Kidney glomerular epithelial cell (primary cell): Measurements from ENCODE around the gene RPTOR.
A peak's percentile ranks its signal among the peaks of the same experiment; 100 is the strongest.

ENCODE experiments used
- DNase-seq: peaks from one replicate; lab custom pipeline; 2025; lab: John Stamatoyannopoulos, UW

Gene RPTOR

DNA sequence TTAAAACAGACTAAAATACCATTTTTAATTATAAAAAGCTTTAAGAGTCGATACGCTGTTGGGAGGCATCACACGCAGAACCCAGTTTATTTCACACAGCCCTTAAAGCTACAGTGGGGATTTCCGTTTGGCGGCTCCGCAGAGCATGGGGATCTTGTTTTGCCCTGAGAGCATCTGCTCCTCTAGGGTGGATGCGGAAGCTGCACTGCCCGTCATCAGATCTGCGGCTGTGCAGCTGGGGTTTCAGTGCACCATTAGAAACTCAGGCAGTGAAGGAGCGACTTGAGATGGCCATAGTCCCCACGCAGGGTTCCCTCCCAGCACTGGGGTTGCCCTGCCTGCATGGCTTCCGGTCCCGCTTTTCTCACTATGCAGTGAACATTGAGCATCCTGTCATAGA is 384.8 kb downstream of the RPTOR start:
- DNase-seq: no peak

GRCh38 chr17:80930335-80931279 is 386.0 kb downstream of the RPTOR start:
- no peak for DNase-seq

GRCh38 chr17:80931421-80932265 is 387.0 kb downstream of the RPTOR start:
- peak; percentile 47 for DNase-seq

DNA sequence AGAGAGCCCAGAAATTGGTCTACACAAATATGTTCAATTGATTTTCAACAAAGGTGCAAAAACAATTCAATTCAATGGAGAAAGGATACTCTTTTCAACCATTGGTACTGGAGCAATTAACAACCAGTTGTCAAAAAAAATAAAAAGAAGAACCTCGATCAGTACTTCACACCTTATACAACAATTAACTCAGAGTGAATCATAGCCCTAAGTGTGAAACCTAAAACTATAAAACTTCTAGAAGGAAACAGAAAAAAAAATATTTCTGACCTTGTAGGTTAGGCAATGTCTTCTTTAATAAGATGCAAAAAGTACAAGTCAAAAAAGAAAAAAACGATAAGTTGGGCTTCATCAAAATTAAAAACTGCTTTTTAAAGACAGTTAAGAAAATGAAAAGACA is 390.9 kb downstream of the RPTOR start:
- DNase-seq: no peak

- DNase-seq: no peak
These were observed 391.6 kb downstream of the RPTOR start for GRCh38 chr17:80936218-80936617.

GRCh38 chr17:80936723-80937122 is 392.1 kb downstream of the RPTOR start:
- no peak for DNase-seq

DNA sequence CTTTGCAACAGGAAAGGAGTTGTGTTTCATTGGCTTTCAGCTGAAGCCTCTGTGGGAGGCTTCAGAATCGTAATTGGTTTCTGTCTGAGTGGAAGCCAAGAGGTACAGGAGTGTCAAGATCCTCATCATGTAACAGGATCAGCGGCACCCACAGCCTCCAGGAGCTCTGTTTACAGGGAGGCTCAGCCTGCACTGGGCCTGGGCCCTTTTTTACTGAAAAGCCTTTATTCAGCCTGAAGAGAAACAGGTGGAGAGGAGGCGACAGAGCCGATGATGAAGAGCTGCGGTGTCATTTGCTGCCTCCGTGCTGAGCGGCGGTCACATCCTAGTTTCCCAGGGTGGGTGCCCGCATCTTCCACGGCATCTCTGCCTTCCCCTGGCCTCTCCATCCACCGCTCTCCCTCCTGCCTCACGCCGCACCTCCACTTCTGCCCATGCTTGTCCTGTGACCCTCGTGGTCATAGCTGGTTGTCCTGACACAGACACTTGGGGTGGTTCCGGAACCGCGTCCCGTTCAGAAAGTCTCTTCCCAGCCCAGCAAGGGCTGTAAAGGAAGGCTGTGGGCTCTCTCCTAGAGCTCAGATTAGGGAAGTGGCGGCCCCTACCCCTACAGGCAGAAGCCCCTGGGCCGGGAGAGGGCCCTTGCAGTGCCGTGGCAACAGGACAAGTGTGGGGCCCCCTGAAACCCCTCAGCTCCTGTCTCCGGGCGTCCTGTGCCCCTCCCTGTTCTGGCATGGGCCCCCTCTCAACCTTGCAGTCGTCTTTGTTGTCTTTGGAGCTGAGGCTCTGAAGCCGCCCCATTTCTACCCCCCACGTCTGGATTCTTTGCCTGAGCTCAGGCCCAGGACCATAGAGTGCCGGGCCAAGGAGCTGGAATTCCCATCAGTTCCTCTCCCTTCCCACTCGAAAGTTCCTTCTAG is 393.1 kb downstream of the RPTOR start:
- DNase-seq: no peak

DNA sequence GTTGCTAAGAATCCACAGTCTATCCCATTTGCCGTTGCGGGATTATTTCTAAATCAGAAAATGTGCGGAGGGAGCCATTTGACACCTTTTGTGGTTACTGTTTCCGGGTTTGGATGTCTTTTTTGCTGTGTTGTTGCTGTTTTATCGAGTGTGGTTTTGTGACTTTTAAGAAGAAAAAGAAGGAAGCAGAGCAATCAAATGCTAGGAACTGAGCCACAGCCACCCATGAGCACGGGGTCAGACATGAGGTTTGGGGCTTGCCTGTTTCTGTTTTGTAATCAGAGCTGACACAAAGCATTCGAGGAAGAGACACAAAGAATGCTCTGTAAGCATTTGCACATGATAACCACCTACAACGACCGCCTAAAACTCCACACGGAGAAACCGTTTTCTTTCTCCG is 393.9 kb downstream of the RPTOR start:
- DNase-seq: no peak

- no peak for DNase-seq
These were observed 394.8 kb downstream of the RPTOR start for GRCh38 chr17:80939151-80940145.

DNA sequence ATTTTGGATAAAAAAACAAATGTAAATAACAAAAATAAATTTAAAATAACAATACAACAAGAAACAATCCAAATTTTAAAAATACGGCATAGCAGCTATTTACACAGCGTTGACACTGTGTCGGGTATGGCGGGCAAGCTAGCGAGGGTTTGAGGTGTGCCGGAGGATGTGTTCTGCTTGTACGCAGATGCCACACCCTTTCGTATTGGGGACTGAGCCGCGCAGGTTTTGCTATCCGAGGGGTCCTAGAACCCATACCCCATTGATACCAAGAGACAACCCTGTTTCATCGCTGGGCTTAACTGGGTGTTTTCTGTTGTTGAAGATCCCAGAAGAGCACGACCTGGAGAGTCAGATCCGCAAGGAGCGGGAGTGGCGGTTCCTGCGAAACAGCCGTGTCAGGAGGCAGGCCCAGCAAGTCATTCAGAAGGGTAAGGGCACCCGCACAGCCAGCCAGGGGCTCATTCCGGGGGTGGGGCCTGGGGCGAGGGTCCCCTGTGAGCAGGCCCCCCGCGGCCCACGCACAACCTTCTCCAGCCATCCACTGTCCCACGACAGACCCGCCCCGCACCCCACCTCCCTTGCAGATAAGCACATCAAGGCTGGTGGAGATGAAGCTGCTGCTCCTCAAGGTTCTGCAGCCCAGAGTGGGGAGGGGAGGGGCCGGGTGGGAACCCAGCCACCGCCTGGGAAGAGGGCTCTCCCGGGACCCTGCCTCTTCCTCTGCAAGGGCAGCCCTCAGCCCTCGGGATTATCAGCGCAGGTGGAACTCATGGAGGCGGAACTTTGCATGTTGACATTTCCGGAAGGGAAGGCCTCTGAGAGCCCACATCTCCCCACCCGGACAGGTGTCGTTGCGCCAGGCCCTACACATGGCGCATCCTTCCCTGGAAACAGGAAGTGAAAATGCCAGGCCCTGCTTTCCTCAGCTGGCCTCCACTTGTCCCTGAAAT is 395.8 kb downstream of the RPTOR start:
- no peak for DNase-seq

DNA sequence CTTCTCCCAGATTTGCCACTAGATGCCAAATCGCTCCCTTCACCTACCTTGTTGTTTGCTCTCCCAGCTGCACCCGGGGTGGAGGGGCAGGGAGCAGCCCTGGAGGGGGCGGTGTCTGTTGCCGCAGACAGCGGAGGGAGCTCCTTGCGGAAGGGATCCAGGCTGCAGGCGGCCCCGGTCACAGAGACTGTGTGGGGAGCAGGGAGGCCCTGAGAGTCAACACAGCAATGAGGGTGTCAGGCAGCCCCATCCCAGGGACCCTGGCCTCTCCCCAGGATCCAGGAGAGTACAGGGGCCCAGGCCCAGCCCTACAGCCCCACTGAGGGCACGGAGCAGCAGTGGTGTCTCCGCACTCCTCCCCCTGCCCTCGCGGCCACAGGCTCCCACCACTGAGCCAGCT is 396.5 kb downstream of the RPTOR start:
- DNase-seq: no peak

DNA sequence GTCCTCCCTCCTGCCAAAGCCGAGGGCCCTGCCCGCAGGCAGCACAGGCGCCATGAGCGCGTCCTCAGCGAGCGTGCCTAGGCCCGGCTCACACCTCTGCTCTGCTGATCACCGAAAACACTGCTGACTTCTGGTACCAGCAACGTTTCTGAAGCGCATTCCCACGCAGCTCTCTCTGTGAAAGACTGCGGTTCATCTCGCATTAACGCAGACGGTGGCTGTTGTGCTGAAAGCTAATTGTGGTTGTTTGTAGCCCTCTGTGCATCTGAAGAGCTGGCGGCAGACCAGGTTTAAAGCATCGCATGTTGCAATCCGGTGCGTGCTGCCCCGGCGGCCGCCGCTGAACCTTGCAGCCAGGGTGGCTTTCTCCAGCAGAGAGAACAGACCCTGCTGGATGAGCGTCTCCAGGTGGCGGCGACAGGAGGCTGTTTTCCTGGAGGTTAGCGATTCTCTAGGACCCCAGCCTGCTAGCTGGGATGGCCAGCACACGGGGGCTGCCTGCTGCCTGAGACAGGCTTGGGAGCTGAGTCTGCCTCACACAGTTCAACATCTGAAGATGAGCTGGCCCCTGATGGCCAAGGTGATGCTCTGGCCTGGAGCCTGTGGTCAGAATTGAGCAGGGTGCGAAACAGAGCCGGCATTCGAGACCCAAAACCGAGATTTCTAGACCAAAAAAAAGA is 397.2 kb downstream of the RPTOR start:
- DNase-seq: no peak

DNA sequence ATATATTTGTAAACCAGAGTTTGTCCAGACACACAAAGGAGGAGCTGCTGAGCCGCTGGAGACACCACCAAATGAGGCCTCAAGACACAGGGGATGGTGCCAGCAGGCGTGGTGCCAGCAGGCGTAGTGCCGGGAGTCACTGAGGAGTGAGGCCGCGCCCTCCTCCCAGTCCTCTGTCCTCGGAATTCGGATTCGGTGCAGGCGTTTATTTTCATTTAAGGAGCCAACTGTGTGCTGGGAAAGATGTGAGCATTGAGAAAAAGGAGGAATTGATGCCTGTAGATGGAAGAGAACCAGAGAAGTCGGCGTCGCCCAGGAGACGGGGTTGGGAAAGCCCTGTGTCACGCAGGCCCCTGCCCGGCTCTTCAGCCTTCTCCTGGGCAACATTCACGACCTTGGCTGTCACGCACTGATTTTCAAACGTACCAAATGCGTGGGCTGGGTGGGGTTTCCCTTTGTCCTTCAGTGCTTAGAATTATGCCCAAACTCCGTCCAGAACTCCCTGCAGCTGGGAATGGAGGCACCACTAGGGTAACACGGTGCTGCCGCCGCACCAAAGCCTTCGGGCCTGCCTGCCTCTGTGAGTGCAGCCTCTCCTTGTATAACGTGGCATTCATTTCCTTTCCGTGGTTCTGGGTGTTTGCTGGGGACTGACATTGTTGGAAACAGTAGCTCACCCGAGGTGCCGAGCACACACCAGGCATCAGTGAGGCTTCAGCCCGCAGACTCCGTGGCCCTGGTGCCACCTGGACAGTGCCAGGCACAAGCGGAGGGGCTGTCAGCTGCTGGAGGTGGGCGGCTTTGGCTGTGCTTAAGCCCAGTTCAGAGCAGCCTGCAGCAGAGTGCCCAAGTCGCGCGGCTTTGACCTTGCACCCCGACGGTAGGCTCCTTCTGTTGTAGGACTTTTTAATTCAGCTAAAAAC is 398.0 kb downstream of the RPTOR start:
- no peak for DNase-seq

- DNase-seq: no peak
These were observed 398.9 kb downstream of the RPTOR start for GRCh38 chr17:80943346-80944145.

GRCh38 chr17:80944326-80944725 is 399.7 kb downstream of the RPTOR start:
- no peak for DNase-seq

- no peak for DNase-seq
These were observed 401.1 kb downstream of the RPTOR start for GRCh38 chr17:80945736-80946135.

DNA sequence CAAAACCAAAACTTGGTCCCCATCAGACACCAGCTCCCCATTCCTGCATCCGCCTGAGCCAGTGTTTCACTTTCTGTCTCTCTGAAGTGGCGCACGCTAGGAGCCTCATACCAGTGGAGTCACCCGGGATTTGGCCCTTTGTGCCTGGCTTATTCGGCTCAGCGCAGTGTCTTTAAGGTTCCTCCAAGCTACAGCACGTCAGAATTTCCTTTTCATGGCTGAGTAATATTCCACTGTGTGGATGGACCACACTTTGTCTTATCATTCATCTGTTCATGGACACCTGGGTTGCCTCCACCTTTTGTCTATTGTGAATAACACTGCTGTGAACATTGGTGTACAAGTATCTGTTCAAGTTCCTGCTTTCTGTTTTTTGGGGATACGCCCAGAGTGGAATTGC is 401.8 kb downstream of the RPTOR start:
- DNase-seq: no peak
